ENCODE results near the gene CFAP141.
"Not testable (repeated sequence)": the region's sequence is repeated elsewhere in the genome, so short reads cannot be mapped to it uniquely, and the experiment has no call there.

The CFAP141 gene

DNA sequence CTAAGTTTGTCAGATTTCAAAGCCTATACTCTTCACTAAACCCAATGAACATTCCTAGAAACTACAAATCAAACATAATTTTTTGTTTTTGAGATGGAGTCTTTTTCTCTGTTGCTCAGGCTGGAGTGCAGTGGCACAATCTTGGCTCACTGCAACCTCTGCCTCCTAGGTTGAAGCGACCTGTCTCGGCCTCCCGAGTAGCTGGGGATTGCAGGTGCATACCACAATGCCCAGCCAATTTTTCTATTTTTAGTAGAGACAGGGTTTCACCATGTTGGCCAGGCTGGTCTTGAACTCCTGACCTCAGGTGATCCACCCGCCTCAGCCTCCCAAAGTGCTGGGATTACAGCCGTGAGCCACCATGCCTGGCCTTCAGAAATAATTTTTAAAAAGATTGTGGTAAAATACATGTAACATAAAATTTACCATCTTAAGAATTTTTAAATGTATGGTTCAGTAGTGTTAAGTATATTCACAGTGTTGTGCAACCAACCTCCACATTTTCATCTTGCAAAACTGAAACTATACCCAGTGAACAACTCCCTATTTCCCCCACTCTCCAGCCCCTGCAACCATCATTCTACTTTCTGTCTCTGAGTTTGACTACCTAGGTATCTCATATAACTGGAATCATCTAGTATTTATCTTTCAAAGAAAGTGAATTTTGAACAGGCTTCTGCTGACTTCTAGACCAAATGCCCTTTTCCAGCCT, 2.7 kb upstream of the CFAP141 start:
- DNase-seq (ENCODE audit: low read depth) = no peak

DNA sequence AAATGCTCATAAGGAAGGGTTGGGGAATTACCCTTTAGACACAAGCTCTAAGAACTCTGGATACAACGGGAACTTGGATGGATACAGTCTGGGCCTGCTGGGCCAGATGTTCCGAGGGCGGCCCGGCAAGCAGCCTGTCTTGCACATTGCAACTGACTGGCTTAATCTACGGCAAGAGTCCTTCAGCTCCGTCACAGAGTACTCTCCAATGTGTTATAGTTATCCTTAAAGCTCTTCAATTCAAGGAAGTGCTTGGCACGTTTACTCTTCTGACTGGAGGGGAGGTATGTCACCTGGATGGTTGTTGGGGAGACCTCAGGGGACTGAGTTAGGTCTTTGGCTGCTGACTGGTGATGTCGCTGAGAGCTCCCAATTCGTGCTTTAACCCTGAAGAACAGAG, 1.1 kb upstream of the CFAP141 start:
- DNase-seq (ENCODE audit: low read depth) = no peak

DNA sequence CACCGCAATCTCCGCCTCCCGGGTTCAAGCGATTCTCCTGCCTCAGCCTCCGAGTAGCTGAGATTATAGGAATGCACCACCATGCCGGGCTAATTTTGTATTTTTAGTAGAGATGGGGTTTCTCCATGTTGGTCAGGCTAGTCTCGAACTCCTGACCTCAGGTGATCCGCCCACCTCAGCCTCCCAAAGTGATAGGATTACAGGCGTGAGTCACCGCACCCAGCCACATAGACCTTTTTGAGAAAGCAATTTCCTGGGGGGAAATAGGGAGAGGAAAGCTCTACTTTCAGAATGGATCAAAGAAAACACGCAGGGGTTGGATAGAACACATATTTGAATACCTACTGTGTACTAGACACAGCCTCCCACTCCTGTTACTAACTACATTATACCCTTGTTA, 355 bp downstream of the CFAP141 start:
- DNase-seq (ENCODE audit: low read depth) = not testable (repeated sequence)

DNA sequence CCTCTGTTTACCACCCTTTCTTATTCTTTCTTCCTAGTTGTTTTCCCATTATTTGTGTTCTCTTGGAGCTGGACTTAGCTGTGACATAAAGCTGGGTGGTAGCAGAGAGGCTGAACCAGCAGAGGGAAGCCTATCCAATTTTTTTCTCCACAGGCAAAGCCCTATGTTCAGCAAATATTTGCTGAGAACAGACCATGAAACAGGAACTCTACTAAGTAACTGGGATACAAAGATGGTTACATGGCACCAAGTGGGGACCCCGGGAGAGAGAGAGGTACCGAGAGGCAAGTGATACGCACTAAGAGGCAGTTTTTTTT, 6.6 kb downstream of the CFAP141 start:
- DNase-seq (ENCODE audit: low read depth) = no peak

DNA sequence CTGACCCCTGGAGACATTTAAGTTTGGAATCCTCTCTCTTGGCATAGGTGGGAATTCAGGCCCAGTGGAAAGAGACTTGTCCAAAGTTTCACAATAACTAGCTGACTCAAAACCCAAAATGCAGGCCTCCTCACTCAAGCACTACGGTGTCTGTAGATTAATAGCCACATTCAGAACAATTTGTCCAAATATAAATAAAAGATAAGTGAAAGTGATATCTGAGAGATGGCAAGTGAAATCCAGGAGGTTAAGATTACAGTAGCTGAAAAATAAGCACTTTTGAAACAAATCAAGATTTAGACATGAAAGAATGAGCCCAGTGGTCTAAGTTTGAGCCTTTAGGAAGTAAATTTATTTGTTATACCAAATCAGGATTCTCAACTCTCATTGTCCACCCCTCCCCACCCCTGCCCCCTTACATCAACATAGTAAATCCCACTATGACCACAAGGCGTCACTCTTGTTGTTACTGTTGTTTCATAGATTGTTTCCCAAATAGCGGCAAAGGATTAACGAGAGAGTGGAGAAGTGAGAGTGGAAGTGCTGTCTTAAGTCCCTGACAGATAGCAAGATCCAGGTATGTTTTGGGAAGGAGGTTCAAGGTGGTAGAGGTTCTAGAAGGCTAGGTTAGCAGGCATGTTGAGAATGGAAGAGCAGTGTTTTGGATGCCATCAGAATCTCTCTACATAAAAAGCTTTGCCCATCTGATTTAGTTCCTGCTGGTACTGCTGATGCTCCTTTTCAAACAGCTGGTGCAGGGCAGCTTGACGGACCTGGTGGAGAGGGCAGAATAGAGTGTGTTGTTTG, 7.2 kb downstream of the CFAP141 start:
- peak; percentile 31 for DNase-seq (ENCODE audit: low read depth)

DNA sequence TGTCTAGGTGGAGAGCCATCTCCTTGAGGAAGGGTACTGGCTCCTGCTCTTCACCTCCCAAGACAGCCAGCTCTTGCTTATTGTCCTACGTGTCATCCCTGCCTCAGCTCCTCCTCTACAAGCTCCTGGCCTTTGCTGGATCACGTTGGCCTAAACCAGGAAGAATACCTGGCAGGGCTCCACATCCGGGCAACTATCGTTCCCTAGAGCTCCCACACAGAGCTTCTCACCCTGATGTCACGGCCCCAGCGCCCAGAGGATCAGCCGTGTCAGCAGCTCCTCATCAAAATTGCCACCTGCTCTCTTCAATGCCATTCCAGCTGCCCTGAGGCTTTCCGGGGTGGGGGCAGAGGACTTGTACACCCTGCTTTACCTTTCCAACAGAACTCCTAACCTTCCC, 12.3 kb downstream of the CFAP141 start:
- no peak for DNase-seq (ENCODE audit: low read depth)

DNA sequence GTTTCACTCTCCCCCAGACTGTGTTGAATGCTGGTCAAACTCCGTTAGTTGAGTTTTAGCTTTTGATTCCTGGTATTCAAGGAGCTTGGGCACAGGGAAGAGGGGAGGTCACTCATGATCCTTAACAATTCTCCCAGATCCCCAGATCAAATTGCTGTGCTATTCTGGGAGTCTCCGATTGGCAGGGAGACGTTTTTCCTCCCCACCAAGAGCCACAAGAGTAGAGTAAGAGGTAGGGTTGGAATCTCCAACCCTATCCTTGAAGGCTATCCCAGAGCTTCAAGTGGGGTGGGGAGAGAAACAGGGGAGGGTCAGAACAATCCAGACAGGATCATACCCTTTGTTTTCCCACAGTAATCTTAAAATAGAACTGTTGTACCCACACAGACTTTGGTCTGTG, 13.7 kb downstream of the CFAP141 start:
- DNase-seq (ENCODE audit: low read depth) = no peak

DNA sequence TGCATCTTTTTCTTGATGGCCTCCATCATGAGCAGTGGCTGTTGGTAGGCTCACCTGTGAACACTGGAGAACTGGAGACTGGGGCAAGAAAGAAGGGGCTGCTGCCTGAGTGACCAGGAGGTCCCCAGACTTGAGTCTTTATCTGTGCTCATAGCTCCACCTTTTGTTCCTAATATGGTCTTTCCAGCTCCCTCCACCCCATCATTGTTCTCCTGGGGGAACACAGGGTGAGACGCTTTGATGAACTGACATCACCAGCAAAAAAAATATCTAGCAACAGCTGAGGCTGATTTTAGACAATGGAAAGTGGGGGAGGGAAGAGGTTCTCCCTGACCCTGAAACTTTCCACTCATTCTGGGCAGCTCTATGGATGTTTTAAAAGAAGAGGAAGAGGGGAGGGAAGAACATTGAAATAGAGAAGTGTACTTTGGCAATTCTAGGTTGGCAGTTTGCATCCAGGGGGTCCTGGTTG, 14.1 kb downstream of the CFAP141 start, which contains the start of gene TPM3:
TPM3 (minus strand) TSS at position 111 of the 472 bp plus-strand sequence; CDS start at position 29, 82 bp downstream.
- no peak for DNase-seq (ENCODE audit: low read depth)

DNA sequence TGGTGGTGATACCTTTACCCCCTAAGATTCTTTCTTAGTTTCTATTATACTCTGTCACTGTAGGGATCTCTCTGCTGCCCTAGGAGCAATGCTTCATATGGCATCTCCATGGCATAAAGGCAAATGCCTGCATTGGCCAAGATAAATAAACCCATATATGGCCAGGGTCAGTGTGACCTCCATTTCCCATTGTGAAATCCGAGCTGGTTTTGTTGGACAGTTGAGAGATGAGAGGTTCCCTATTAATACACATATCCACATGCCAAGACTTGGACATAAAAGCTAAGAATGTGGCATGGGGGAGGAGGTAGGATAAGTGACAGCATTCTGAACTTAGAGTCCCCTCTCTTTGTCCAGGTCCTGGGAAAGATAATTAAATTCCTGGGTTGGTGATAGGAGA, 15.6 kb downstream of the CFAP141 start:
- no peak for DNase-seq (ENCODE audit: low read depth)

DNA sequence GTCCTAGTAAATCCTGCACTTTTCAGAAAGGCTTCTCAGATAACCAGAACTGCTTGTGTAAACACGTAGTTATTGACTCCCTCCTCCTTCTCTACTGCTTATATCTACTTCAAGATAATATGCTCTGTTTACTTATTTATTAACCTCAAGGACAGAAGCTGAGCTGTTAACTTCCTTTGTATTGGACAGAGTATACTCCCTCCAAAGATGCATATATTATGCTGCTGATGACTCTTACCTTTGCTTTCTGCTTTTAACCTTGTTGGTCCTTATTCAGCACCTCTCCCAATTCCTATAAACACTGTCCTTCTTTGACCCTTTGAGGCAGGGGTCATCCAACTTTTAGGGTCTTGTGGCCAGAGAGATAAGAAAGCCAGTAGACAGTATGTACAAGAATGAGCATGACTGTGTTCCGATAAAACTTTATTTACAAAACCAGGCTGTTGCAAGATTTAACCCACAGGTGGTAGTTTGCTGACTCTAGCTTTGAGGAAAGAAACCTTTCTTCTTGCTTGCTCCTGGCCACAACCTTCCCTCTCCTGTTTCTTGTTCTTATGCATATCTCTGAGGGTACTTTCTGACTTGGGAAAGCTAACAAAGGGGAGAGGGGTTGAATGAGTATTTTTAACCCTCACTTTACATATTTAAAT, 19.2 kb downstream of the CFAP141 start:
- DNase-seq (ENCODE audit: low read depth) = no peak

DNA sequence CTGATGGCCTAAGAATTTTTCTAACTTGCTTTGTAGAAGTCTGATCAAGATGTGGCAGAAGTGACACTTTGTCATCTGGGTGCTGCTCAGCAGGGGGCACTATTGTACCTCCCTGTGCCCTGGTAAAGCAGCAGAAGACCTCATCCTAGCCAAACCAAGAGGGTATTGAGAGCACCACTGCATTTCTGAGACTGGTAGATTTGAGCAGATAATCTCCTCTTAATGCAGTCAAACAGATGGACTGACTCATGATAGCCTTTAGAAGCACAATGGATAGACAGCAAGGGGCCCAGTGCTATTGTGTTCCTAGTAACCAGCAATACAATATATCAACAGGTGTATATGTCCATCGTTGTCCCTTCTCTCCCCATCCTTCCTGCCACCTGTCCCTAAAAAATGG, 20.0 kb downstream of the CFAP141 start:
- DNase-seq (ENCODE audit: low read depth) = peak; percentile 62

DNA sequence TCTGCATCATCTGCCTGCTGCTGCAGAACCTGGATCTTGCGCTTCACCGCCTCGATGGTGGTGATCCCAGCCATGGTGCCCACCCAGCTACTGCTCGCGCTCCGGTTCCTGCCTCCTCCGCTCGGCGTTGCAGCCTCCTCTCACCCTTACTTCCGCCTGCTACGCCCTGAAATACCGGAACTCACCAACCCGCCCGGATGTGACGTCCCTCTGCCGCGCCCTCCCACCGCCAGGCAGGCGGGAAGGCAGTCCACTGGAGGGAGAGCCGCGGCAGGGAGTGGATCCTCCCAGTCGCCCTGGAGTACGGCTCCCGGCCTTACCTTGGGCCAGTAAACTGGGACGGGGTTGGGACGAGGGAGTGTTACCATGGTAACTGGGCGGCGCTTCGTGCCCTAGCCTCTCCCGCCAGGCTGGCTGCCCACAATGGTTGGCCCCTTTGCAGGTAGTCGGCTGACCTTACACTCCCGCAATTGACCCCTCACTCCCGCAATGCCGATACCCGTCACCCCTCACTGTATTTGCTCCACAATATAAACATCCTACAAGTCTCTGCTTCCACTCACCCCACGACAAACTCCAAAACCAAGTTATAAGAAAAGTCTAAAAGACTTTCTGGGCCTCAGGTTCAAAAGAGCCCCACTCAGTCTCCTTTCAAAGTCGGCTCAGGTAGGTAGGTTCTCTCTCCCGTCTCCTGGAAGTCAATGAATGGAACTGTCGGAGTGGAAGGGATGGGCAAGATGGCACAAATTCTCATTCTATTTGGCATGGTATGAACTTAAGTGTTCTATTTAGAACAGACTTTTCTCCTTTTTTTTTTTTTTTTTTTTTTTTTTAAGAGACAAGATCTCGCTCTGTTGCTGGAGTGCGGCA, 22.9 kb downstream of the CFAP141 start:
- peak; percentile 97 for DNase-seq (ENCODE audit: low read depth)

DNA sequence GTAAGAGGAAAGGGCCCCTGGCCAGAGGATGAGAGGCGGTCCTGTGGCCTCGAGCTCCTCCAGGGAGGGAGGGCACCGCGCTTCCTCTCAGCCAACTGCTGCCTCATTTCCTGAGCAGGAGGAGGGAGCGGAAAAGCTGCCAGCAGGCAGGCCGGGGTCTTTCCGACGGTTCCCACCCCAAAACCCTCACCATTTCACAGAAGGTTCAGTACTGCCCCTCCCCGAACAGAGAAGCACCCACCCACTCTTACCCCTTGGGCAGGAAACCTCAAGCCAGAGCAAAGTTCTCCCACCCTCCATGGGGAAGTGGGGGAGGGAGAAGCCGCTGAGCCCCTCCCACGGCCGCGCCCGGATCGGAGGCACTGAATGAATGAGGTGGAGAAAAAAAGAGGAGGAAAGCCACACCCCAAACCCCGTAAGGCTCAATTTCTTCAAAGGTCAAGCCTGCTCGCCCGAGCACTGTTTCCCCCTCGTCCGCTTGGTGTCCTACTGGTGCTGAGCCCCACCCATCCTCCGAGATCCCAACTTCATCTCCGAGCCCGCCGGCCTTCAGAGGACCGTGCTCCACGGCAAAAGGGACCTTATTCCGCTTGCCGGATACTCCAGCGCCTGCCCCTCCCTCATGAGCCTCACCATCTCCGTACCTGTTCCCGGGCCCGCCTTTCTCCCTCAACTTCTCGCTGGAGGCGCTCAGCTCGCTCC, 23.6 kb downstream of the CFAP141 start:
- peak; percentile 76 for DNase-seq (ENCODE audit: low read depth)

DNA sequence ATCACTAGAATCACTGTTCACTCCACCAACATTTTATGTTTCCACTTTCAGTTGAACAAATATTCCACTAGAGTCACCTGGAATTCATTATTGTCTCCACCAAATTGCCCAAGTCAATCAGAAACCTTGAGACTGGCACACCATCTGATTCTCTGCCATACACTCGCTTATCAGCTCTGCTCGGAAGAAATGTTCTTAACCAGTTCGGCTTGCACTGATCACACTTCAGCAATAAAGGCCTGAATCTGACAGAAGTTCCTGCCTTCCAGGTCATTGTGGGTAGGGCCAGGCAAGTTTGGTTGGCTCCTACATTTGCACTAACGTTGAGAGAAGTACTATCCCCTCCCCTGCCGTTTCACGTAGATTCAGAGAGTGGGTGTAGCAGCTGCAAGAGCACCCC, 24.2 kb downstream of the CFAP141 start:
- DNase-seq (ENCODE audit: low read depth) = no peak

DNA sequence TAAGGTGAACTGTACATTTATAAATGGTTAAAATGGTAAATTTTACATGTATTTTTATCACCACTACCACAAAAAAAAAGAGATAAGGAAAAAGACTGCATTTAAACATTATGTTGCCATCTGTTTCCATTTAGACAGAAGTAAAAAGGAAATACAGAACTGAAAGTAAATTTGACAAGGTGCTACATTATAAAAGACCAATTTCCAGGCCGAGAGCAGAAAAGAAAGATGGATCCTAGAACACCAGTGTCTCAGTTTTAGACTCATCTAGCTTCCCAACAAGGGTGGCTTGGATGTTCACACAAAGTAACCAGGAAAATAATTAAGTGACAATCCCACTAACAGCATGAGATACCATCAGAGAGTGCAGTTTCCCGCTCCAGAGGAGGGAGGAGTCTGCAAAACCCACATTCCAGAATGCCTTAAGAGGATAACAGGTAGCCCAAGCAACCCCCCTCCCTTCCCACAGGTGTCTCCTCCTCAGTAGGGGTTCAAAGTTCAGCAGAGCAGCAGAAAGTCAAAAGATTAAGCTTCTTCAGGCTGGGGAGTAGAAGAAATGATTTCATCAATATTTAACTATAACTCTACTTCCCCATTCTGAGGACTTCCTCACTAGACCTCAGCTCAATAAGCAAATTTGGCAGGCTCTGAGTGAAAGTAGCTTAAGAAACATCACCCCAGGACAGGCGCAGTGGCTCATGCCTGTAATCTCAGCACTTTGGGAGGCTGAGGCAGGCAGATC, 26.0 kb downstream of the CFAP141 start:
- no peak for DNase-seq (ENCODE audit: low read depth)

DNA sequence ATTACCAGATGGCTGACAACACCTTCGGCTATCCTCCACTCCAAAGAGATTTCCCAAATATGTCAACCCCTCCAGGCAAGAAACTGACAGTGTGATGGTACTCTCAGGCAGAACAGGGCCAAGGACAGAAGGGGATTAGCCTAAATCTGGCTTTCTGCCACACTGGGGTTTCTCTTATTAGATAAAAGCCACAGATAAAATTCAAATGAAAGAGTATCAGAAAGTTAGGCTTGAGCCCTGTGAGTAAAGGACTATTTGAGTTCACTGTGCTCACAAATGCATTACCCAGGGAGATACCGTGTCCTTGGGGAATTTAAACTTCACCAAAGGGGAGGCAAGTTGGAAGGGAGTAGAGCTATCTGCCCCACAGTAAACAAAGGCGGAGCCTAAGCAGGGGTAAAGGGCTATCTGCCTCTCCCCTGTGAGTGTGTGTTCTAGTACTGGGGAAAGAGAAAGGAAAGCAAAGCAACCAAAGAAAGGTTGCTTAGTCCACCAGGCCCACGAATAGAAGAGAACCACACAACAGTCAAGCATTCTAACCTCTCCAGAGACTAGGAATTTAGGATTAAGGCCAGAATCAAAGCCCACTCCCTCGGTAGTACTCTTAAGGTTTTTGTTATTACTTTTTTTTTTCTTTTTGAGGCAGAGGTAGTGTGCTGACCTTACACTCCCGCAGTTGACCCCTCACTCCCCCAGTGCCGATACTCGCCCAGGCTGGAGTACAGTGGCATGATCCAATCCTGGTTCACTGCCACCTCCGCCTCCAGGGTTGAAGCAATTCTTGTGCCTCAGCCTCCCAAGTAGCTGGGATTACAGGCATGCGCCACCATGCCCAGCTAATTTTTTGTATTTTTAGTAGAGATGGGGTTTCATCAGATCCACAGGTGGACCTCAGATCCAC, 27.0 kb downstream of the CFAP141 start:
- DNase-seq (ENCODE audit: low read depth) = no peak

DNA sequence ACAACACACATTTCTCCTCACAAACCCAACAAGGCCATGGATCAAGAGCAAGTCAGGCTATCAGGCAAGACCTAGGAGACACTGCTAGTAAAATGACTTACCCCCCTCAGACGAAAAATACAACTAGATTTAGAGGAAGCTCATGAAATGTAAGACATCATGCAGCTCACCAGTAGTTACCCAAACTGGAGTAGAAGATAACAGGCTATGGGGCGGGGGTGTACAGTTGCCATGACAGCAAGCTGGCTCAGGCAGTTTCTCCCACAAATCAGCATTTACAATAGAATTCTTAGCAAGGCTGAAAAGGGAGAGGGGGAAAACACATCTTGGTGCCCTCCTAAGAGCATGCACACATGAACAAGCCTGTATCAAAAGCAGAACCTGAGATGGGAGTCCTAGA, 28.1 kb downstream of the CFAP141 start:
- DNase-seq (ENCODE audit: low read depth) = no peak

DNA sequence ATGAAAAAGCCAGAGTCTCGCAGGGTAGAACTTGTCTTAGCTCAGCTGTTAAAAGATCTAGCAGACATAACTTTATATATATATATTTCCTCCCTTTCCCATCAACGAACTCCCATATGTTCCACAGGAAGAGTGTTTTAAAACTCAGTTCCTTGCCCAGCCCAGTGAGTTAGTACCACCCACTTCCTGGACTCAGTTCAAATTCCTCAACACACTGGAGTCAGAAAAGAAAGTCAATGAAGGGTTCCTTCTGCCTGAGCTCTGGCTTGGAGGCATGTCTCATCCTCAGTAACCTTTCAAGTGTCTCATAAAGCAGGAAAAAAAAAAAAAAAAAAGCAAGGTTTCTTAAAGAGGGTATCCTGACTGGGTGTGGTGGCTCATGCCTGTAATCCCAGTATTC, 29.8 kb downstream of the CFAP141 start:
- no peak for DNase-seq (ENCODE audit: low read depth)

DNA sequence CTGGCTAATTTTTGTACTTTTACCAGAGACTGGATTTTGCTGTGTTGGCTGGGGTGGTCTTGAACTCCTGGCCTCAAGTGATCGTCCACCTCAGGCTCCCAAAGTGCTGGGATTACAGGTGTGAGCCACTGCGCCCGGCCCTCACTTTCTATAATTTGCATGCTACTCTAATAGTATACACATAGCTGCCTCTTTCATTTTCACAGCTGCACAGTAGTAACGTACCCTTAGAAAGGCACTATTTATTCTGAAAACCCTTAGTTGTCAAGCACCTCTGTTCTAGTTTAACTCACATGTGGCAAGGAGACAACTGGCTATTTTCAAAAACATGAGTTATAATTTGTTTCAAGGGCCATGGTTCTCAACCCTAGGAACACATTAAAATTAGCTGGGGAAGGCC, 31.5 kb downstream of the CFAP141 start:
- no peak for DNase-seq (ENCODE audit: low read depth)

DNA sequence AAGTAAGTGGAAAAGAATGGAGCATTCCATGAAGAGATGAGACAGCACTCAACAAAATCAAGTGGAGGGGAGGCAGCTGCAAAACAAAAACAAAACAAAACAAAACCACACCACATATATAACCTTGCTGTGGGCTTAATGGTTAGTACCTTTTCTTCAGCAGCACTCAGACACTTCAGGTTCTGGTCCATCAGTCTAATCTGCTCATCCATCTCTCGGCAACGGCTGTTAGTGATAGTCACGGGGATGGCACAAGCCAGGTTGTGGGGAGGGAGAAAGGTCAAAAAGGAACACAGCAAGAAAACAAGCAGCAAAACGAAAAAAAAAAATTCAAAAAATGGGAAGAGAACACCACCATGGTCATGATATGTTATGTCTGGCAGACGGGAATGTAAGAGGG, 34.3 kb downstream of the CFAP141 start:
- no peak for DNase-seq (ENCODE audit: low read depth)

All from activated T-cell treated with anti-CD3 and anti-CD28 coated beads for 24 hours (primary cell).